HEK293 (cell line): ENCODE data around the gene FAM180A.

ENCODE experiments used
- CTCF ChIA-PET: fragments of 350-600 bp; formaldehyde crosslinking; extraction: SDS; loops from one replicate; lab custom pipeline; 2021; ENCODE audit warnings: antibody characterized with exemption; lab: Yijun Ruan, JAX
- POLR2A ChIA-PET: fragments of 300-600 bp; formaldehyde crosslinking; extraction: SDS; loops from one replicate; lab custom pipeline; 2020; ENCODE audit warnings: antibody characterized with exemption, inconsistent platforms; lab: Yijun Ruan, JAX
- H3K27ac ChIP-seq: fragments of 200-500 bp; sonication (Bioruptor generic); 2 replicates; pipeline ENCODE4 v1.5.1; 2014; ENCODE audit warnings: low read depth, low read length, control low read depth, inconsistent platforms; ENCODE audit errors: extremely low read depth
- H3K36me3 ChIP-seq, 2 experiments: fragments of 200-500 bp in 1 of 2; sonication (Bioruptor generic) in 1 of 2; 1 replicate in 1 of 2; 2 replicates in 1 of 2; pipeline ENCODE4 v1.5.1; 2014 to 2017; ENCODE audit warnings: inconsistent platforms in 2 of 2, low read length in 2 of 2; ENCODE audit not compliant: control insufficient read depth in 2 of 2, insufficient read depth in 1 of 2
- H3K4me1 ChIP-seq: fragments of 200-500 bp; sonication (Bioruptor generic); 2 replicates; pipeline ENCODE4 v1.5.1; 2014; ENCODE audit warnings: mild to moderate bottlenecking, low read length, inconsistent platforms; ENCODE audit not compliant: control insufficient read depth, insufficient read depth
- H3K4me3 ChIP-seq: 2 replicates; pipeline ENCODE4 v1.5.1; 2011; ENCODE audit warnings: low read depth, mild to moderate bottlenecking, control low read depth, low read length, moderate library complexity
- H3K9me3 ChIP-seq: fragments of 200-500 bp; sonication (Bioruptor generic); 2 replicates; pipeline ENCODE4 v1.5.1; 2014; ENCODE audit warnings: low read depth, low read length, inconsistent platforms; ENCODE audit not compliant: control insufficient read depth, insufficient read depth
- OVOL3 ChIP-seq: fragments of 450-650 bp; formaldehyde crosslinking; IDR thresholded peaks from 2 replicates; pipeline ENCODE4 v1.5.1; 2016; ENCODE audit warnings: missing biosample characterization, missing genetic modification characterization
- ZBTB20 ChIP-seq: fragments of 450-650 bp; formaldehyde crosslinking; IDR thresholded peaks from 2 replicates; pipeline ENCODE4 v1.5.1; 2016; ENCODE audit warnings: missing biosample characterization, missing genetic modification characterization
- ZBTB8A ChIP-seq: fragments of 450-650 bp; formaldehyde crosslinking; IDR thresholded peaks from 2 replicates; pipeline ENCODE4 v1.5.1; 2016; ENCODE audit warnings: missing biosample characterization, missing genetic modification characterization
- ZFP3 ChIP-seq: fragments of 450-650 bp; formaldehyde crosslinking; IDR thresholded peaks from 2 replicates; pipeline ENCODE4 v1.5.1; 2016; ENCODE audit warnings: low read depth, missing biosample characterization, missing genetic modification characterization
- ZIC2 ChIP-seq: fragments of 450-650 bp; formaldehyde crosslinking; IDR thresholded peaks from 2 replicates; pipeline ENCODE4 v1.5.1; 2016; ENCODE audit warnings: missing biosample characterization, missing genetic modification characterization
- ZNF292 ChIP-seq: fragments of 450-650 bp; formaldehyde crosslinking; IDR thresholded peaks from 2 replicates; pipeline ENCODE4 v1.5.1; 2016; ENCODE audit warnings: low read depth, missing biosample characterization, missing genetic modification characterization, borderline replicate concordance
- ZNF473 ChIP-seq: fragments of 450-650 bp; formaldehyde crosslinking; IDR thresholded peaks from 2 replicates; pipeline ENCODE4 v1.5.1; 2017; ENCODE audit warnings: missing biosample characterization, missing genetic modification characterization
- ZNF501 ChIP-seq: fragments of 450-650 bp; formaldehyde crosslinking; IDR thresholded peaks from 2 replicates; pipeline ENCODE4 v1.5.1; 2016; ENCODE audit warnings: missing biosample characterization, missing genetic modification characterization
- ZNF510 ChIP-seq: fragments of 450-650 bp; formaldehyde crosslinking; IDR thresholded peaks from 2 replicates; pipeline ENCODE4 v1.5.1; 2018; ENCODE audit warnings: mild to moderate bottlenecking, missing genetic modification characterization, missing biosample characterization; ENCODE audit not compliant: insufficient replicate concordance
- ZNF654 ChIP-seq: fragments of 450-650 bp; formaldehyde crosslinking; IDR thresholded peaks from 2 replicates; pipeline ENCODE4 v1.5.1; 2016; ENCODE audit warnings: low read depth, missing biosample characterization, missing genetic modification characterization
- ZNF670 ChIP-seq: fragments of 450-650 bp; formaldehyde crosslinking; IDR thresholded peaks from 2 replicates; pipeline ENCODE4 v1.5.1; 2016; ENCODE audit warnings: missing biosample characterization, missing genetic modification characterization, low read depth
- ZNF843 ChIP-seq: fragments of 450-650 bp; formaldehyde crosslinking; IDR thresholded peaks from 2 replicates; pipeline ENCODE4 v1.5.1; 2016; ENCODE audit warnings: missing biosample characterization, missing genetic modification characterization
- TF ChIP-seq, protein P1 (sequence below): fragments of 450-650 bp; formaldehyde crosslinking; IDR thresholded peaks from 2 replicates; pipeline ENCODE4 v1.5.1; 2016; ENCODE audit warnings: missing biosample characterization, missing genetic modification characterization, low read depth
- TF ChIP-seq, protein P2 (sequence below): fragments of 450-650 bp; formaldehyde crosslinking; IDR thresholded peaks from 2 replicates; pipeline ENCODE4; 2016; ENCODE audit warnings: missing biosample characterization, missing genetic modification characterization
- TF ChIP-seq, protein P3 (sequence below): fragments of 450-650 bp; formaldehyde crosslinking; IDR thresholded peaks from 2 replicates; pipeline ENCODE4 v1.5.1; 2016; ENCODE audit warnings: missing biosample characterization, missing genetic modification characterization
- TF ChIP-seq, protein P4 (sequence below): fragments of 450-650 bp; formaldehyde crosslinking; IDR thresholded peaks from 2 replicates; pipeline ENCODE4 v1.5.1; 2016; ENCODE audit warnings: missing biosample characterization, missing genetic modification characterization

Gene FAM180A

DNA sequence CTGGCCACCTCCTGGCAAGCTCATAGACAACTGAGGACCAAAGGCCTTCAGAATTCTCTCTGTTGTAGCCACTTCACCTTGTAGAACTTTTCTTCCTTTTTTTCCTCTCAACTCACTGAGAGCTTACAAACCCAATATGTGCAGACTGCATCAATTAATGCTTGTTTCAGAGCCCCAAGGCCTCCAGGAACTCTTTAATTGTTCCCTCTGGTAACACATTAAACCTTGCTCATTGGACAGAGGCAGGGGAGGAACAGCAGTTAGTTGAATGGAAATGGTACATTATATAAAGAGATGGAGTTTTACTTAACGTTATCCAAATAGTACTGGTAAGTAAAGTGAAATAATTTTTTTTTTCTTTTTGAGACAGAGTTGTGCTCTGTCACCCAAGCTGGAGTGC lies 61.1 kb downstream of the FAM180A start (continued):
- TF ChIP-seq, protein P1, sequence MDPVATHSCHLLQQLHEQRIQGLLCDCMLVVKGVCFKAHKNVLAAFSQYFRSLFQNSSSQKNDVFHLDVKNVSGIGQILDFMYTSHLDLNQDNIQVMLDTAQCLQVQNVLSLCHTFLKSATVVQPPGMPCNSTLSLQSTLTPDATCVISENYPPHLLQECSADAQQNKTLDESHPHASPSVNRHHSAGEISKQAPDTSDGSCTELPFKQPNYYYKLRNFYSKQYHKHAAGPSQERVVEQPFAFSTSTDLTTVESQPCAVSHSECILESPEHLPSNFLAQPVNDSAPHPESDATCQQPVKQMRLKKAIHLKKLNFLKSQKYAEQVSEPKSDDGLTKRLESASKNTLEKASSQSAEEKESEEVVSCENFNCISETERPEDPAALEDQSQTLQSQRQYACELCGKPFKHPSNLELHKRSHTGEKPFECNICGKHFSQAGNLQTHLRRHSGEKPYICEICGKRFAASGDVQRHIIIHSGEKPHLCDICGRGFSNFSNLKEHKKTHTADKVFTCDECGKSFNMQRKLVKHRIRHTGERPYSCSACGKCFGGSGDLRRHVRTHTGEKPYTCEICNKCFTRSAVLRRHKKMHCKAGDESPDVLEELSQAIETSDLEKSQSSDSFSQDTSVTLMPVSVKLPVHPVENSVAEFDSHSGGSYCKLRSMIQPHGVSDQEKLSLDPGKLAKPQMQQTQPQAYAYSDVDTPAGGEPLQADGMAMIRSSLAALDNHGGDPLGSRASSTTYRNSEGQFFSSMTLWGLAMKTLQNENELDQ (tag by site-specific recombination) = no peak
- TF ChIP-seq ZIC2 (tag by site-specific recombination) (no peak), ZNF670 (tag by site-specific recombination) (no peak), ZNF510 (tag by site-specific recombination) (no peak), ZNF501 (tag by site-specific recombination) (no peak), OVOL3 (tag by site-specific recombination) (no peak), ZBTB20 (tag by site-specific recombination) (no peak), ZNF292 (no peak), ZBTB8A (tag by site-specific recombination) (no peak)

DNA sequence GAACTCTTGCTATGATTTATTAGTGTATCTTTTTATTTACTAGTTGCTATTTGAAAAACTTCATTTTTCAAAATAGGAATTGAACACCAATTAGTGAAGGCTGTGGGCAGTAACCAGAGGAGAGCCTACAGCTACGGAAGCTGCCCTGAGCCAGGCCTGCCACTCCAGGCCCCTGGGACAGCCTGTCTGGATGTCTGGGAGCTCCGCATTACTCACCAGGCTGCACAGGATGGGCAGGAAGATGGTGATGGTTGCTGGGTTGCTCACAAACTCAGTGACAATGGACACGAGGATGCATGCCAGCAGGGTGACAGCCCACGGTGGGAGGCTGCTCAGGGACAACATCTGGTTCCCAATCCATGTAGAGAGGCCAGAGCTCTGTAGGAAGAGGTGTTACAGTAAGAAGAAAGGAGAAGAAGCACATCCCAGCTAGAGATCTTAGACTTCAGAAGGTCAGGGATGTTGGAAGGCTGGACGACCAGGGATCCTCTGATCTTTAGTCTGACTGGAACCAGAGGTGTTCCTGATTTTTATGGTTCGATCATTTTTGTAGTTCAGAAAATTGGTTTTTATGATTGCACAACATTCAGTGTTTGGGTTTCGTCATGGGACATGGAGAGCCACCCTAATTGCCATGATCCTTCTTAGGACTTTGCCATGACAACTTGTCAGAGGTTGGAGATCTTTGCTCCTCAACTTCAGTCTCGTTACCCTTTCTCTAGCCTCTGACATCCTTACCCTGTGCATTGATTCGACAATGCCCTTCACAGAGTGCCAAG lies 63.1 kb downstream of the FAM180A start:
- POLR2A ChIA-PET = no interaction called here
- H3K4me3 ChIP-seq = no peak overlapping the region
- no peaks in the 10 kb centered on the region for H3K4me1 ChIP-seq
- H3K27ac ChIP-seq = no peak overlapping the region
- no peak for TF ChIP-seq ZFP3 (tag by site-specific recombination)
- TF ChIP-seq ZNF654 (tag by site-specific recombination) = no peak
- TF ChIP-seq, protein P2, sequence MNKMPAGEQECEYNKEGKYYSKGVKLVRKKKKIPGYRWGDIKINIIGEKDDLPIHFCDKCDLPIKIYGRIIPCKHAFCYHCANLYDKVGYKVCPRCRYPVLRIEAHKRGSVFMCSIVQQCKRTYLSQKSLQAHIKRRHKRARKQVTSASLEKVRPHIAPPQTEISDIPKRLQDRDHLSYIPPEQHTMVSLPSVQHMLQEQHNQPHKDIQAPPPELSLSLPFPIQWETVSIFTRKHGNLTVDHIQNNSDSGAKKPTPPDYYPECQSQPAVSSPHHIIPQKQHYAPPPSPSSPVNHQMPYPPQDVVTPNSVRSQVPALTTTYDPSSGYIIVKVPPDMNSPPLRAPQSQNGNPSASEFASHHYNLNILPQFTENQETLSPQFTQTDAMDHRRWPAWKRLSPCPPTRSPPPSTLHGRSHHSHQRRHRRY = no peak
- TF ChIP-seq ZNF843 (tag by site-specific recombination) = no peak
- CTCF ChIA-PET = interaction anchor here (0.6 to 1.1 kb wide), 3 partner anchors 13 to 23 kb away, joined by 3 read pairs; no protein-coding TSS in a partner anchor
- H3K9me3 ChIP-seq = no peaks in the 10 kb centered on the region
- peaks cover 0 to 74% of the 10 kb centered on the region in 2 experiments; a peak in 1 of 3 replicates for H3K36me3 ChIP-seq

DNA sequence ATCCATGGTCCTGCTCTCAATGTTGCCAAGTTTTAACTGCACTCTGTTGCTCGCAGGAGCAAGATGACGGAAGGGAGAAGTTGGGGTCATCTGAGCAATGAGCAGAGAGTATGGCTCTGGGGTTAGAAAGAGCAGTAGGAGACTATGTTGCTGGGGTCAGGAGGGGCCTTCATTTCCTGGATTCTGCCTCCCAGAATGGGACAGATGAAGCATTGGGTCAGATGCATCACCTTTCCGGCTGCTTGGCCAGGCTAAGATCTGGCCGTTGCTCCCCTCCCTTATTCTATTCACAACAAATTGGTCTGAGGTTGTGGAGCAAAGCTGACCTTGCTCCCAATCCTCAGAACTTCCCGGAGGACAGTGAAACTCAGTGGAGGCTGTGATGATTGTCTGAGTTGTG lies 63.9 kb downstream of the FAM180A start:
- no peak overlapping the region for H3K4me3 ChIP-seq
- H3K9me3 ChIP-seq = no peaks in the 10 kb centered on the region
- ChIA-PET CTCF (interaction anchor here (0.6 to 1.1 kb wide), 4 partner anchors 12 to 28 kb away, joined by 3 read pairs; no protein-coding TSS in a partner anchor), POLR2A (no interaction called here)
- no peak overlapping the region for H3K27ac ChIP-seq
- H3K4me1 ChIP-seq = no peaks in the 10 kb centered on the region
- TF ChIP-seq, protein P3, sequence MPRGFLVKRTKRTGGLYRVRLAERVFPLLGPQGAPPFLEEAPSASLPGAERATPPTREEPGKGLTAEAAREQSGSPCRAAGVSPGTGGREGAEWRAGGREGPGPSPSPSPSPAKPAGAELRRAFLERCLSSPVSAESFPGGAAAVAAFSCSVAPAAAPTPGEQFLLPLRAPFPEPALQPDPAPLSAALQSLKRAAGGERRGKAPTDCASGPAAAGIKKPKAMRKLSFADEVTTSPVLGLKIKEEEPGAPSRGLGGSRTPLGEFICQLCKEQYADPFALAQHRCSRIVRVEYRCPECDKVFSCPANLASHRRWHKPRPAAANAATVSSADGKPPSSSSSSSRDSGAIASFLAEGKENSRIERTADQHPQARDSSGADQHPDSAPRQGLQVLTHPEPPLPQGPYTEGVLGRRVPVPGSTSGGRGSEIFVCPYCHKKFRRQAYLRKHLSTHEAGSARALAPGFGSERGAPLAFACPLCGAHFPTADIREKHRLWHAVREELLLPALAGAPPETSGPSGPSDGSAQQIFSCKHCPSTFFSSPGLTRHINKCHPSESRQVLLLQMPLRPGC (tag by site-specific recombination) = no peak
- TF ChIP-seq, protein P4, sequence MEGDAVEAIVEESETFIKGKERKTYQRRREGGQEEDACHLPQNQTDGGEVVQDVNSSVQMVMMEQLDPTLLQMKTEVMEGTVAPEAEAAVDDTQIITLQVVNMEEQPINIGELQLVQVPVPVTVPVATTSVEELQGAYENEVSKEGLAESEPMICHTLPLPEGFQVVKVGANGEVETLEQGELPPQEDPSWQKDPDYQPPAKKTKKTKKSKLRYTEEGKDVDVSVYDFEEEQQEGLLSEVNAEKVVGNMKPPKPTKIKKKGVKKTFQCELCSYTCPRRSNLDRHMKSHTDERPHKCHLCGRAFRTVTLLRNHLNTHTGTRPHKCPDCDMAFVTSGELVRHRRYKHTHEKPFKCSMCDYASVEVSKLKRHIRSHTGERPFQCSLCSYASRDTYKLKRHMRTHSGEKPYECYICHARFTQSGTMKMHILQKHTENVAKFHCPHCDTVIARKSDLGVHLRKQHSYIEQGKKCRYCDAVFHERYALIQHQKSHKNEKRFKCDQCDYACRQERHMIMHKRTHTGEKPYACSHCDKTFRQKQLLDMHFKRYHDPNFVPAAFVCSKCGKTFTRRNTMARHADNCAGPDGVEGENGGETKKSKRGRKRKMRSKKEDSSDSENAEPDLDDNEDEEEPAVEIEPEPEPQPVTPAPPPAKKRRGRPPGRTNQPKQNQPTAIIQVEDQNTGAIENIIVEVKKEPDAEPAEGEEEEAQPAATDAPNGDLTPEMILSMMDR (tag by site-specific recombination) = no peak
- TF ChIP-seq OVOL3 (tag by site-specific recombination) (no peak), ZNF473 (no peak)
- H3K36me3 ChIP-seq = peaks cover 0 to 70% of the 10 kb centered on the region in 2 experiments; a peak in 1 of 3 replicates
